CD14-positive monocyte (primary cell): Measurements from ENCODE around the gene SDK1. TPM values are rescaled to one million over a fixed set of nuclear protein-coding genes. Genes with fewer than 3 reads are reported as not detected.

ENCODE experiments used
- DNase-seq, 3 donors: peaks; one replicate each; pipeline ENCODE4 v3.0.0-alpha.2; 2011 to 2022
- H2AFZ ChIP-seq: 2 replicates; pipeline ENCODE4 v1.6.0; 2012; ENCODE audit warnings: mild to moderate bottlenecking, low read depth, low read length, inconsistent platforms; ENCODE audit not compliant: insufficient read depth, poor library complexity, severe bottlenecking
- H3K27ac ChIP-seq, 2 donors: 1 replicate in 1 of 2; 2 replicates in 1 of 2; pipeline ENCODE4 v1.5.1; 2012 to 2013; ENCODE audit warnings: low read length in 2 of 2, control low read depth in 1 of 2, inconsistent platforms in 1 of 2, low read depth in 1 of 2, mild to moderate bottlenecking in 1 of 2
- H3K27me3 ChIP-seq, 2 donors: one replicate each; pipeline versions ENCODE4 v1.6.0 to v1.6.1; 2011 to 2013; ENCODE audit warnings: low read length in 2 of 2; ENCODE audit not compliant: control insufficient read depth in 2 of 2, insufficient read depth in 2 of 2
- H3K36me3 ChIP-seq, 2 donors: replicated peaks in 1 of 2; 1 replicate in 1 of 2; 2 replicates in 1 of 2; pipeline versions ENCODE4 v1.5.1 to v1.6.1; 2012 to 2013; ENCODE audit warnings: low read length in 2 of 2, control low read depth in 1 of 2, inconsistent platforms in 1 of 2, mild to moderate bottlenecking in 1 of 2; ENCODE audit not compliant: insufficient read depth in 2 of 2, control insufficient read depth in 1 of 2
- H3K4me1 ChIP-seq, 2 donors: 1 replicate in 1 of 2; 2 replicates in 1 of 2; pipeline versions ENCODE4 v1.5.1 to v1.6.1; 2012 to 2013; ENCODE audit warnings: low read length in 2 of 2, control low read depth in 1 of 2, inconsistent platforms in 1 of 2, mild to moderate bottlenecking in 1 of 2, moderate library complexity in 1 of 2; ENCODE audit not compliant: insufficient read depth in 2 of 2, control insufficient read depth in 1 of 2
- H3K4me2 ChIP-seq: replicated peaks from 2 replicates; pipeline ENCODE3; 2012; ENCODE audit warnings: low read length, moderate library complexity, mild to moderate bottlenecking; ENCODE audit not compliant: poor library complexity, severe bottlenecking; ENCODE audit errors: extremely low read depth
- H3K4me3 ChIP-seq, 3 experiments: fragments of 200-600 bp in 1 of 3; sonication (generic) in 1 of 3; replicated peaks in 1 of 3; 1 replicate in 2 of 3; 2 replicates in 1 of 3; pipeline ENCODE4 v1.5.1; 2011 to 2013; ENCODE audit warnings: low read length in 3 of 3, mild to moderate bottlenecking in 3 of 3, control low read depth in 2 of 3, low read depth in 2 of 3, inconsistent platforms in 1 of 3, moderate library complexity in 1 of 3
- H3K79me2 ChIP-seq: 2 replicates; pipeline ENCODE4 v1.6.0; 2012; ENCODE audit warnings: mild to moderate bottlenecking, control low read depth, inconsistent platforms, low read length, moderate library complexity; ENCODE audit not compliant: insufficient read depth
- H3K9ac ChIP-seq: 2 replicates; pipeline ENCODE4 v1.6.0; 2017; ENCODE audit warnings: low read length, mild to moderate bottlenecking; ENCODE audit not compliant: insufficient read depth, poor library complexity, severe bottlenecking
- H3K9me3 ChIP-seq, 2 donors: replicated peaks in 1 of 2; 1 replicate in 1 of 2; 2 replicates in 1 of 2; pipeline versions ENCODE4 v1.5.1 to v1.6.1; 2012 to 2013; ENCODE audit warnings: low read length in 2 of 2, control low read depth in 1 of 2; ENCODE audit not compliant: control insufficient read depth in 1 of 2, insufficient read depth in 1 of 2
- H4K20me1 ChIP-seq: 2 replicates; pipeline ENCODE4 v1.6.0; 2012; ENCODE audit warnings: mild to moderate bottlenecking, low read length, control low read depth, moderate library complexity; ENCODE audit not compliant: insufficient read depth
- H3K27ac Mint-ChIP-seq, 7 donors: one replicate each; pipeline ENCODE4 v1.8.0; 2020; ENCODE audit warnings: mild to moderate bottlenecking in 7 of 7, mixed read lengths in 7 of 7, moderate library complexity in 6 of 7, inconsistent platforms in 2 of 7
- H3K27me3 Mint-ChIP-seq, 3 donors: one replicate each; pipeline ENCODE4 v1.8.0; 2021 to 2022; ENCODE audit warnings: low read depth in 3 of 3, mild to moderate bottlenecking in 3 of 3, mixed read lengths in 3 of 3, moderate library complexity in 3 of 3, inconsistent platforms in 1 of 3
- H3K36me3 Mint-ChIP-seq, 2 donors: one replicate each; pipeline ENCODE4 v1.8.0; 2020; ENCODE audit warnings: mixed read lengths in 2 of 2, inconsistent platforms in 1 of 2, mild to moderate bottlenecking in 1 of 2
- H3K4me1 Mint-ChIP-seq: one replicate; pipeline ENCODE4 v1.8.0; 2020; ENCODE audit warnings: mild to moderate bottlenecking, mixed read lengths
- H3K4me3 Mint-ChIP-seq, 2 donors: one replicate each; pipeline ENCODE4 v1.8.0; 2020; ENCODE audit warnings: mild to moderate bottlenecking in 2 of 2, mixed read lengths in 2 of 2, moderate library complexity in 1 of 2
- H3K9me3 Mint-ChIP-seq, 7 donors: one replicate each; pipeline ENCODE4 v1.8.0; 2020 to 2022; ENCODE audit warnings: mixed read lengths in 7 of 7, mild to moderate bottlenecking in 6 of 7, moderate library complexity in 6 of 7, inconsistent platforms in 2 of 7
- WGBS: methylation state at CpG from one replicate; pipeline ENCODE4 v1.1.5; 2013; ENCODE audit warnings: missing lambda C conversion rate; ENCODE audit not compliant: insufficient coverage; 5-methylcytosine and 5-hydroxymethylcytosine counted together
- intact Hi-C, 2 donors: fragments of 100-400 bp; cut with micrococcal nuclease; formaldehyde crosslinking; loops; one replicate each; pipeline versions ENCODE4 v1.15.0 to v1.15.1; 2023
- polyA plus RNA-seq, 3 donors: library from polyadenylated mRNA; depleted of rRNA in 1 of 3; unstranded in 2 of 3; stranded (reverse) in 1 of 3; fragments of 300-500 nt in 2 of 3; fragments of >200 nt in 1 of 3; fragmentation: Illumina TruSeq in 2 of 3; gene quantifications; 1 replicate in 2 of 3; 2 replicates in 1 of 3; pipeline ENCODE4 v1.2.3, GENCODE V29; 2012 to 2021
- TF ChIP-seq, protein P1 (sequence below): fragments of 200-600 bp; IDR thresholded peaks from one replicate; pipeline ENCODE4 v1.8.0; 2022; ENCODE audit warnings: antibody characterized with exemption, mild to moderate bottlenecking

SDK1 gene
- polyA plus RNA-seq, 3 donors, result 0.01 TPM; not detected in 2

DNA sequence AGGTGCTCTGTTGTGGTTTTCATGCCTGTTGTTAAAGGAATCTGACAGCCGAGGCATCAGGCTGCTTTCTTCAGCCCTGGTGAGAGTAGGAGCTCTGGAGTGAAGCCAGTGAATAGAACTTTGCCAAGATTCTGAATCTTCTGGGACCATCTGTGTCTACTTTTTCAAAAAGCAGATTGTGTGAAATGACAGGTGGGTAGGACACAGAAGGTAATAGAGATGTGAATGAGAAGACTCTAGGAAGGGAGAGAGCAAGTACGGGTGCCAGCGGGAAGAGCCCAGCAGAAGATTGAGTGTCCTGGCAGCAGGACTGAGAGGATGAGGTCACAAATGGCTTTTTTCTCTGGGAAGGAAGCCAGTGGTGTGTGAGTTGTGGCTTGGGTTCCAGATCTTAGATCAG, 429.2 kb downstream of the SDK1 start:
- Histone ChIP-seq H3K36me3 (no peaks in the 10 kb centered on the region), H3K79me2 (no peaks in the 10 kb centered on the region), H3K4me1 (no peaks in the 10 kb centered on the region), H3K27ac (no peak overlapping the region), H3K4me3 (no peak overlapping the region), H3K9me3 (peaks cover 0 to 6% of the 10 kb centered on the region in 2 donors), H2AFZ (no peak overlapping the region), H3K27me3 (no peaks in the 10 kb centered on the region), H4K20me1 (no peaks in the 10 kb centered on the region), H3K9ac (no peak overlapping the region), H3K4me2 (no peak overlapping the region)
- DNase-seq, result no peak
- H3K4me1 Mint-ChIP-seq, result no peaks in the 10 kb centered on the region
- intact Hi-C loops, result no loop called here
- H3K27ac Mint-ChIP-seq, result no peak overlapping the region
- TF ChIP-seq, protein P1, sequence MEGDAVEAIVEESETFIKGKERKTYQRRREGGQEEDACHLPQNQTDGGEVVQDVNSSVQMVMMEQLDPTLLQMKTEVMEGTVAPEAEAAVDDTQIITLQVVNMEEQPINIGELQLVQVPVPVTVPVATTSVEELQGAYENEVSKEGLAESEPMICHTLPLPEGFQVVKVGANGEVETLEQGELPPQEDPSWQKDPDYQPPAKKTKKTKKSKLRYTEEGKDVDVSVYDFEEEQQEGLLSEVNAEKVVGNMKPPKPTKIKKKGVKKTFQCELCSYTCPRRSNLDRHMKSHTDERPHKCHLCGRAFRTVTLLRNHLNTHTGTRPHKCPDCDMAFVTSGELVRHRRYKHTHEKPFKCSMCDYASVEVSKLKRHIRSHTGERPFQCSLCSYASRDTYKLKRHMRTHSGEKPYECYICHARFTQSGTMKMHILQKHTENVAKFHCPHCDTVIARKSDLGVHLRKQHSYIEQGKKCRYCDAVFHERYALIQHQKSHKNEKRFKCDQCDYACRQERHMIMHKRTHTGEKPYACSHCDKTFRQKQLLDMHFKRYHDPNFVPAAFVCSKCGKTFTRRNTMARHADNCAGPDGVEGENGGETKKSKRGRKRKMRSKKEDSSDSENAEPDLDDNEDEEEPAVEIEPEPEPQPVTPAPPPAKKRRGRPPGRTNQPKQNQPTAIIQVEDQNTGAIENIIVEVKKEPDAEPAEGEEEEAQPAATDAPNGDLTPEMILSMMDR, result no peak
- H3K4me3 Mint-ChIP-seq, result no peak overlapping the region
- 94% methylated on average over 3 of the region's 3 CpGs for WGBS
- no peaks in the 10 kb centered on the region for H3K36me3 Mint-ChIP-seq
- no peaks in the 10 kb centered on the region for H3K27me3 Mint-ChIP-seq
- peaks cover 2 to 20% (median 5%) of the 10 kb centered on the region in 7 donors for H3K9me3 Mint-ChIP-seq

DNA sequence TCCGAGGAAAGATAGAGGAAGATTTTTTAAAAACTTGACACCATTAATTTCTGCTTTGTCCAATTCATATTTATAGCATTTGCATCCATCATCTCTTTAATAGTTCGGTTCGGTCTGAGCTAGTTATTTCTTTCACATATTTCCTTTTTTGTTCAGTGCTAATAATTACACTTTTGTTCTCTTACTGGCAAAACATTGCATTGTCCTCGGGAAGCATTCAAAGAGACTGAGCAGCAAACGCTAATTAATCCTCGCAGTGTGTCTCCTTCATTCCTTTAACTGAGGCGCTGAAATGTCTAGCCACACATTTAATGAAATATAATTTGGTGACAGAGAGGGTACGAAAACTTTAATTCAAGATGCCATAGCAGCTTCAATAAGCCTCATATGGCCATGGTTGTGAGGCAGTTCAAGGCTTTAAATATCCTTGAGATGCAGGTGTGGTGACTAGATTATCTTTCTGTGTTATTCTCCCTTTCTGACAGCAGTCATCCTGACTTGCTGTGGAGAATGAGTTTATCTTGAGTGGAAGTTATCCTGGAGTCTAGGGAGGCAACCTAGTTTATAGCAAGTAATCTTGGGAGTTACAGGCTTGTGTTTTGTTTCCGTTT, 431.4 kb downstream of the SDK1 start:
- intact Hi-C loops, result no loop called here
- DNase-seq, result no peak
- Histone ChIP-seq H3K4me1 (no peaks in the 10 kb centered on the region), H4K20me1 (no peaks in the 10 kb centered on the region), H2AFZ (no peak overlapping the region), H3K79me2 (no peaks in the 10 kb centered on the region), H3K36me3 (no peaks in the 10 kb centered on the region), H3K4me3 (no peak overlapping the region), H3K27ac (no peak overlapping the region), H3K9me3 (peaks cover 11 to 14% of the 10 kb centered on the region in 2 donors), H3K4me2 (no peak overlapping the region), H3K9ac (no peak overlapping the region), H3K27me3 (no peaks in the 10 kb centered on the region)
- Mint-ChIP-seq H3K27ac (no peak overlapping the region), H3K4me1 (no peaks in the 10 kb centered on the region), H3K36me3 (no peaks in the 10 kb centered on the region), H3K9me3 (peaks cover 2 to 25% (median 10%) of the 10 kb centered on the region in 7 donors), H3K4me3 (no peak overlapping the region), H3K27me3 (peaks cover 0 to 2% (median 0%) of the 10 kb centered on the region in 3 donors)
- WGBS, result no CpG with 5 or more reads among the region's 9 CpGs
- TF ChIP-seq, protein P1, result no peak
